K562 (cell line): Measurements from ENCODE around the gene CDC5L. TPM values are rescaled to one million over a fixed set of nuclear protein-coding genes. Genes with fewer than 3 reads are reported as not detected.

ENCODE experiments used
- ATF1 ChIP-seq, 2 experiments: fragments of 450-650 bp in 1 of 2; IDR thresholded peaks; 2 replicates each; pipeline ENCODE4 v1.6.1; 2016; ENCODE audit warnings: missing compliant biosample characterization in 1 of 2, missing genetic modification characterization in 1 of 2
- CBX3 ChIP-seq, 2 experiments: IDR thresholded peaks; 1 replicate in 1 of 2; 2 replicates in 1 of 2; pipeline ENCODE4 v1.6.1; 2012; ENCODE audit warnings: inconsistent platforms in 2 of 2, low read length in 2 of 2, borderline replicate concordance in 1 of 2, control low read depth in 1 of 2
- MBD1 ChIP-seq: fragments of 250-450 bp; sonication (Bioruptor Pico); IDR thresholded peaks from 2 replicates; pipeline ENCODE4 v1.8.0; 2022; ENCODE audit warnings: inconsistent platforms
- MECOM ChIP-seq: fragments of 250-450 bp; sonication (Bioruptor Pico); IDR thresholded peaks from 2 replicates; pipeline ENCODE4 v1.8.0; 2022; ENCODE audit warnings: inconsistent platforms
- NBN ChIP-seq: fragments of 450-650 bp; IDR thresholded peaks from 2 replicates; pipeline ENCODE4 v1.6.1; 2016; ENCODE audit warnings: low read depth, mild to moderate bottlenecking
- NR4A1 ChIP-seq, 2 experiments: fragments of 250-450 bp in 1 of 2; fragments of 450-650 bp in 1 of 2; sonication (Bioruptor Pico) in 1 of 2; IDR thresholded peaks; 2 replicates each; pipeline versions ENCODE4 v1.4.0 to v1.6.1; 2016 to 2020; ENCODE audit warnings: mild to moderate bottlenecking in 2 of 2, missing compliant biosample characterization in 1 of 2, missing genetic modification characterization in 1 of 2, moderate library complexity in 1 of 2
- PHB2 ChIP-seq: fragments of 450-650 bp; IDR thresholded peaks from 2 replicates; pipeline ENCODE4 v1.6.1; 2017; ENCODE audit warnings: low read depth
- RCOR1 ChIP-seq, 2 experiments: IDR thresholded peaks; 2 replicates each; pipeline ENCODE4 v1.6.1; 2012; ENCODE audit warnings: low read depth in 2 of 2, low read length in 2 of 2, borderline replicate concordance in 1 of 2, improper control_type of control experiment in 1 of 2
- SMAD1 ChIP-seq: fragments of 150-350 bp; IDR thresholded peaks from 2 replicates; pipeline ENCODE4 v1.6.1; 2014; ENCODE audit warnings: low read length, low read depth; ENCODE audit not compliant: partially characterized antibody
- SP2 ChIP-seq: IDR thresholded peaks from 2 replicates; pipeline ENCODE4 v1.6.1; 2011; ENCODE audit warnings: mild to moderate bottlenecking, low read depth, low read length, moderate library complexity; ENCODE audit not compliant: poor library complexity, severe bottlenecking; ENCODE audit errors: extremely low read depth
- SRSF1 ChIP-seq: fragments of 200-400 bp; formaldehyde crosslinking; IDR thresholded peaks from 2 replicates; pipeline ENCODE4 v1.6.1; 2017; ENCODE audit warnings: mild to moderate bottlenecking, low read depth, low read length, moderate library complexity
- ZBED1 ChIP-seq: IDR thresholded peaks from 2 replicates; pipeline ENCODE4 v1.6.1; 2014
- ZMIZ1 ChIP-seq, 2 experiments: fragments of 150-350 bp in 1 of 2; IDR thresholded peaks; 2 replicates each; pipeline ENCODE4 v1.6.1; 2012 to 2016; ENCODE audit warnings: low read depth in 2 of 2, low read length in 2 of 2, mild to moderate bottlenecking in 1 of 2, moderate library complexity in 1 of 2
- ZNF274 ChIP-seq: IDR thresholded peaks from 2 replicates; pipeline ENCODE4 v1.6.1; 2011; ENCODE audit warnings: low read depth, mild to moderate bottlenecking, low read length, moderate library complexity, borderline replicate concordance
- ZNF407 ChIP-seq: fragments of 450-650 bp; IDR thresholded peaks from 2 replicates; pipeline ENCODE4 v1.6.1; 2016; ENCODE audit warnings: low read depth
- polyA plus RNA-seq, 8 experiments: library from polyadenylated mRNA; depleted of rRNA in 4 of 8; stranded (reverse) in 5 of 8; unstranded in 3 of 8; fragments of >200 nt; fragmentation: Nextera tagmentation in 2 of 8; fragmentation: Illumina TruSeq in 1 of 8; extraction: Ambion mirVana in 2 of 8; extraction: Trizol in 1 of 8; gene quantifications; 2 replicates each; pipeline versions ENCODE4 v1.2.1 to v1.2.3, GENCODE V29; 2011 to 2014; ENCODE audit warnings: inconsistent platforms in 1 of 8, missing spikeins in 1 of 8
- total RNA-seq, 7 experiments: library from RNA; depleted of rRNA in 6 of 7; stranded (reverse); fragments of >200 nt in 6 of 7; fragmentation: Illumina TruSeq in 2 of 7; extraction: Trizol in 2 of 7; gene quantifications; 2 replicates each; pipeline versions ENCODE4 v1.2.1 to v1.2.3, GENCODE V29; 2011 to 2021; ENCODE audit warnings: low replicate concordance in 1 of 7

The CDC5L gene
- total and polyA plus RNA-seq, 9 of the 15 experiments (the other 6 are each of a cell fraction or from before 2014, with no cell fraction given) = 22.3 to 44.2 (median 30.8) TPM

- TF ChIP-seq SRSF1 (no peak), ATF1 (CRISPR knock-in tag; IDR thresholded peaks at IDR 0.05) (no peak), ATF1 (tag; IDR thresholded peaks at IDR 0.05) (no peak), MBD1 (CRISPR knock-in tag) (no peak), ZMIZ1 (IDR thresholded peaks at IDR 0.05; ENCODE audit: low read depth in 2 of 2, low read length in 2 of 2) (no peak), CBX3 (IDR thresholded peaks at IDR 0.05; ENCODE audit: borderline replicate concordance in 1 of 2, low read length in 2 of 2) (no peak), NR4A1 (CRISPR knock-in tag; IDR thresholded peaks at IDR 0.05) (no peak), NR4A1 (tag; IDR thresholded peaks at IDR 0.05) (no peak), ZBED1 (no peak), PHB2 (no peak), SP2 (no peak), ZNF407 (no peak), ZNF274 (no peak), NBN (peak; percentile 29; the same call in 1 of the 2 replicates), MECOM (CRISPR knock-in tag) (no peak), SMAD1 (no peak), RCOR1 (IDR thresholded peaks at IDR 0.05; ENCODE audit: borderline replicate concordance in 1 of 2, low read depth in 2 of 2, low read length in 2 of 2) (peak in 1 of 2 experiments; percentile 35; a peak in 1 of 4 replicates)
Observed at GRCh38 chr6:44442236-44442635, 54.7 kb downstream of the CDC5L start (continued).
